Loucy (cell line): ENCODE measurements around the gene CDC20B.

Source experiments
- H2AFZ ChIP-seq: fragments of 200-600 bp; sonication (generic); 2 replicates; pipeline ENCODE4 v1.6.0; 2016; ENCODE audit warnings: antibody characterized with exemption, mild to moderate bottlenecking, low read length, moderate library complexity
- H3F3A ChIP-seq: fragments of 200-600 bp; 2 replicates; pipeline ENCODE4 v1.6.0; 2016; ENCODE audit warnings: antibody characterized with exemption, low read depth, mild to moderate bottlenecking
- H3K27me3 ChIP-seq: fragments of 200-600 bp; sonication (generic); 2 replicates; pipeline ENCODE4 v1.6.1; 2014; ENCODE audit warnings: low read length, mild to moderate bottlenecking; ENCODE audit not compliant: insufficient read depth, poor library complexity, severe bottlenecking
- H3K36me3 ChIP-seq: fragments of 200-600 bp; sonication (generic); 2 replicates; pipeline ENCODE4 v1.6.1; 2016; ENCODE audit warnings: low read length; ENCODE audit not compliant: insufficient read depth
- H3K4me1 ChIP-seq: fragments of 200-600 bp; sonication (generic); 2 replicates; pipeline ENCODE4 v1.5.1; 2014; ENCODE audit warnings: low read length, mild to moderate bottlenecking; ENCODE audit not compliant: insufficient read depth, poor library complexity, severe bottlenecking
- H3K4me2 ChIP-seq: fragments of 200-600 bp; sonication (generic); 2 replicates; pipeline ENCODE4 v1.6.0; 2014; ENCODE audit warnings: antibody characterized with exemption, low read length, low read depth, mild to moderate bottlenecking; ENCODE audit not compliant: poor library complexity, severe bottlenecking
- H3K4me3 ChIP-seq: fragments of 200-600 bp; sonication (generic); 2 replicates; pipeline ENCODE4 v1.5.1; 2014; ENCODE audit warnings: low read length, mild to moderate bottlenecking, mixed read lengths; ENCODE audit not compliant: poor library complexity, severe bottlenecking
- H3K79me2 ChIP-seq: fragments of 200-600 bp; sonication (generic); 2 replicates; pipeline ENCODE4 v1.6.1; 2014; ENCODE audit warnings: low read length; ENCODE audit not compliant: insufficient read depth
- H3K9ac ChIP-seq: fragments of 200-600 bp; sonication (generic); 2 replicates; pipeline ENCODE4 v1.6.0; 2014; ENCODE audit warnings: mild to moderate bottlenecking, low read depth, low read length, moderate library complexity; ENCODE audit not compliant: poor library complexity, severe bottlenecking
- H3K9me2 ChIP-seq: fragments of 200-600 bp; sonication (generic); replicated peaks from 2 replicates; pipeline ENCODE4 v1.6.1; 2016; ENCODE audit warnings: low read depth, low read length, mixed read lengths
- H3K9me3 ChIP-seq: fragments of 200-600 bp; sonication (generic); 2 replicates; pipeline ENCODE4 v1.6.1; 2014; ENCODE audit warnings: mild to moderate bottlenecking, antibody characterized with exemption, low read length, low read depth; ENCODE audit not compliant: insufficient read depth
- H4K20me1 ChIP-seq: fragments of 200-600 bp; sonication (generic); 2 replicates; pipeline ENCODE4 v1.6.0; 2014; ENCODE audit warnings: antibody characterized with exemption, low read length, mild to moderate bottlenecking; ENCODE audit not compliant: insufficient read depth, poor library complexity, severe bottlenecking
- EZH2phosphoT487 ChIP-seq: fragments of 200-600 bp; IDR thresholded peaks from 2 replicates; pipeline ENCODE4 v1.6.1; 2018; ENCODE audit warnings: antibody characterized with exemption, mild to moderate bottlenecking, moderate library complexity, borderline replicate concordance
- TF ChIP-seq, protein P1 (sequence below): fragments of 200-600 bp; sonication (generic); conservative IDR thresholded peaks from 2 replicates; pipeline ENCODE4 v1.5.1; 2014; ENCODE audit warnings: mild to moderate bottlenecking, antibody characterized with exemption, low read length

The CDC20B gene

GRCh38 chr5:55063899-55064298, 109.1 kb downstream of the CDC20B start:
- Histone ChIP-seq H3K79me2 (no peaks in the 10 kb centered on the region), H3K9ac (no peak overlapping the region), H3K9me3 (no peaks in the 10 kb centered on the region), H3K9me2 (no peaks in the 10 kb centered on the region), H3K36me3 (no peaks in the 10 kb centered on the region), H3K4me2 (peak overlapping the region; percentile 87), H3K4me3 (no peak overlapping the region), H2AFZ (no peak overlapping the region), H3K27me3 (no peaks in the 10 kb centered on the region), H4K20me1 (no peaks in the 10 kb centered on the region), H3K4me1 (peaks cover 51% of the 10 kb centered on the region), H3F3A (no peaks in the 10 kb centered on the region)
- TF ChIP-seq, protein P1, sequence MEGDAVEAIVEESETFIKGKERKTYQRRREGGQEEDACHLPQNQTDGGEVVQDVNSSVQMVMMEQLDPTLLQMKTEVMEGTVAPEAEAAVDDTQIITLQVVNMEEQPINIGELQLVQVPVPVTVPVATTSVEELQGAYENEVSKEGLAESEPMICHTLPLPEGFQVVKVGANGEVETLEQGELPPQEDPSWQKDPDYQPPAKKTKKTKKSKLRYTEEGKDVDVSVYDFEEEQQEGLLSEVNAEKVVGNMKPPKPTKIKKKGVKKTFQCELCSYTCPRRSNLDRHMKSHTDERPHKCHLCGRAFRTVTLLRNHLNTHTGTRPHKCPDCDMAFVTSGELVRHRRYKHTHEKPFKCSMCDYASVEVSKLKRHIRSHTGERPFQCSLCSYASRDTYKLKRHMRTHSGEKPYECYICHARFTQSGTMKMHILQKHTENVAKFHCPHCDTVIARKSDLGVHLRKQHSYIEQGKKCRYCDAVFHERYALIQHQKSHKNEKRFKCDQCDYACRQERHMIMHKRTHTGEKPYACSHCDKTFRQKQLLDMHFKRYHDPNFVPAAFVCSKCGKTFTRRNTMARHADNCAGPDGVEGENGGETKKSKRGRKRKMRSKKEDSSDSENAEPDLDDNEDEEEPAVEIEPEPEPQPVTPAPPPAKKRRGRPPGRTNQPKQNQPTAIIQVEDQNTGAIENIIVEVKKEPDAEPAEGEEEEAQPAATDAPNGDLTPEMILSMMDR = no peak
- TF ChIP-seq EZH2phosphoT487 = no peak

DNA sequence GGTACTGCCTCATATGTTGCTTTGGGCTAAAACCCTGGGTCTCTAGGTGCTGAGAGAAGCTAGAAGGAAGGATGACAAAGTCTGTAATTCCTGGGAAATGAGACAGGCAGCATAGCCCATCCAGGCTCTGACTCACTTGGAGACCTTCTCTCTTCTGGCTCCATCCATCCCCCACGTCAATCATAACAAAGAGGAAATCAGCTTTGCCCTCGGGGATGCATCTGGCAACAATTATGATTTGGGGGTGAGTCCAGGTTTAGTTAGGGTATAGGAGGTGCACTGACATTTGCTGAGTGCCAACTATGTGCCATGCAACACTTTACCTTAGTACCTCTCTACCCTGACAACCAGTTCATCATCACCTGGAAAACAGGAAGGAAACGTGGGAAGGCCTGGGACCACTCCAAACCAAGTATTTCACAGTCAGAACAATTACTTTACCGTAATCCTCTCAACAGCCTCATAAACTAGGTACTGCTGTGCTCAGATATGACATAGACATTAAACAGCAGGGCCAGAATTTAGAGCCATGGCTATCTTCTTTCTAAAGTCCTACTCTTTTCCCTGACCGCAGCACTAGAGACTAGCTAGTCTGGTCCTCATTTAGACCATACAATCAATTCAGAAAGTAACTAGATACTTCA, 109.6 kb downstream of the CDC20B start:
- H3K4me1 ChIP-seq = peaks cover 48% of the 10 kb centered on the region
- no peaks in the 10 kb centered on the region for H3K36me3 ChIP-seq
- H3K4me2 ChIP-seq = peak overlapping the region; percentile 87
- TF ChIP-seq, protein P1 = no peak
- no peak for TF ChIP-seq EZH2phosphoT487
- H3K4me3 ChIP-seq = peak overlapping the region; percentile 17
- no peaks in the 10 kb centered on the region for H3K79me2 ChIP-seq
- H3K9ac ChIP-seq = no peak overlapping the region
- H3F3A ChIP-seq = no peaks in the 10 kb centered on the region
- no peaks in the 10 kb centered on the region for H3K9me2 ChIP-seq
- H4K20me1 ChIP-seq = no peaks in the 10 kb centered on the region
- H3K9me3 ChIP-seq = no peaks in the 10 kb centered on the region
- no peak overlapping the region for H2AFZ ChIP-seq
- H3K27me3 ChIP-seq = no peaks in the 10 kb centered on the region
